Measurements from ENCODE around the gene CEP68. TPM values are rescaled to one million over a fixed set of nuclear protein-coding genes. Genes with fewer than 3 reads are reported as not detected.

CEP68 gene
- total RNA-seq, 1 donor from 2014 or later = 25.0 TPM

- Histone ChIP-seq H3K36me3 (peaks cover 0 to 63% of the 10 kb centered on the region in 2 donors), H3K4me3 (no peak overlapping the region), H3K9me3 (no peaks in the 10 kb centered on the region), H3K27ac (no peak overlapping the region), H3K4me1 (peaks cover 12% of the 10 kb centered on the region), H3K27me3 (no peaks in the 10 kb centered on the region)
- DNase-seq (ENCODE audit: extremely low spot score in 2 of 2) = no peak
- intact Hi-C loops (cut with DNase I) = no loop called here
- TF ChIP-seq POLR2A (IDR thresholded peaks at IDR 0.05) (no peak), POLR2AphosphoS5 (IDR thresholded peaks at IDR 0.05; ENCODE audit: insufficient read depth in 1 of 2, low read depth in 1 of 2) (no peak)
- TF ChIP-seq, protein P1, sequence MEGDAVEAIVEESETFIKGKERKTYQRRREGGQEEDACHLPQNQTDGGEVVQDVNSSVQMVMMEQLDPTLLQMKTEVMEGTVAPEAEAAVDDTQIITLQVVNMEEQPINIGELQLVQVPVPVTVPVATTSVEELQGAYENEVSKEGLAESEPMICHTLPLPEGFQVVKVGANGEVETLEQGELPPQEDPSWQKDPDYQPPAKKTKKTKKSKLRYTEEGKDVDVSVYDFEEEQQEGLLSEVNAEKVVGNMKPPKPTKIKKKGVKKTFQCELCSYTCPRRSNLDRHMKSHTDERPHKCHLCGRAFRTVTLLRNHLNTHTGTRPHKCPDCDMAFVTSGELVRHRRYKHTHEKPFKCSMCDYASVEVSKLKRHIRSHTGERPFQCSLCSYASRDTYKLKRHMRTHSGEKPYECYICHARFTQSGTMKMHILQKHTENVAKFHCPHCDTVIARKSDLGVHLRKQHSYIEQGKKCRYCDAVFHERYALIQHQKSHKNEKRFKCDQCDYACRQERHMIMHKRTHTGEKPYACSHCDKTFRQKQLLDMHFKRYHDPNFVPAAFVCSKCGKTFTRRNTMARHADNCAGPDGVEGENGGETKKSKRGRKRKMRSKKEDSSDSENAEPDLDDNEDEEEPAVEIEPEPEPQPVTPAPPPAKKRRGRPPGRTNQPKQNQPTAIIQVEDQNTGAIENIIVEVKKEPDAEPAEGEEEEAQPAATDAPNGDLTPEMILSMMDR (IDR thresholded peaks at IDR 0.05) = no peak
Measured at GRCh38 chr2:65081232-65081685, 25.0 kb downstream of the CEP68 start.

- H3K27me3 ChIP-seq = no peaks in the 10 kb centered on the region
- H3K27ac ChIP-seq = no peak overlapping the region
- intact Hi-C loops (cut with DNase I) = no loop called here
- H3K36me3 ChIP-seq = peaks cover 0 to 47% of the 10 kb centered on the region in 2 donors
- H3K4me1 ChIP-seq = peaks cover 21% of the 10 kb centered on the region
- TF ChIP-seq POLR2A (IDR thresholded peaks at IDR 0.05) (no peak), POLR2AphosphoS5 (IDR thresholded peaks at IDR 0.05; ENCODE audit: insufficient read depth in 1 of 2, low read depth in 1 of 2) (no peak)
- TF ChIP-seq, protein P1 (IDR thresholded peaks at IDR 0.05) = no peak
- no peak for DNase-seq (ENCODE audit: extremely low spot score in 2 of 2)
- H3K9me3 ChIP-seq = no peaks in the 10 kb centered on the region
- H3K4me3 ChIP-seq = no peak overlapping the region
Measured at GRCh38 chr2:65085148-65085547, 28.9 kb downstream of the CEP68 start.

GRCh38 chr2:65092791-65093190, 36.6 kb downstream of the CEP68 start:
- Histone ChIP-seq H3K4me1 (peaks cover 27% of the 10 kb centered on the region), H3K27ac (no peak overlapping the region)

DNA sequence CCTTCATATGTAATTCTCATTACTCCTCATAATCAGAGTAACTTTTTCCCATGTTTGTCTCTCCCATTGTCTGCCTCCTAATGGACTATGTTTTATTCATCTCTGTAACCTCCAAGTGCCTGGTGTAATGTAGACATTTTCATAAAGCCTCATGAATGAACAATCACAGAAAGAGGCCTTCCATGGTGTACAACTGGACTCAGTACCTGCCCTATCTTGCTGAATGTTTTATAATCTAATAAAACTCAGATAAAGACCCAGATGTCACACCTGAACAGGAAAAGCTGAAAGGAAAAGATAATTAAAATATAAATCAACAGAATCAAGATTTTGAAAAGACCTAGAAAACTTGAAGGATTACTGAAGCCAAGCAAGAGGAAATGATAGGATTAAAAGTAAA, 37.0 kb downstream of the CEP68 start:
- peaks cover 0 to 47% of the 10 kb centered on the region in 2 donors for H3K36me3 ChIP-seq
- intact Hi-C loops (cut with DNase I) = no loop called here
- TF ChIP-seq POLR2A (IDR thresholded peaks at IDR 0.05) = no peak
- TF ChIP-seq, protein P1 (IDR thresholded peaks at IDR 0.05) = no peak
- TF ChIP-seq POLR2AphosphoS5 (IDR thresholded peaks at IDR 0.05; ENCODE audit: insufficient read depth in 1 of 2, low read depth in 1 of 2) = no peak
- no peaks in the 10 kb centered on the region for H3K9me3 ChIP-seq
- H3K27me3 ChIP-seq = no peaks in the 10 kb centered on the region
- H3K4me1 ChIP-seq = peaks cover 28% of the 10 kb centered on the region
- no peak overlapping the region for H3K4me3 ChIP-seq
- DNase-seq (ENCODE audit: extremely low spot score in 2 of 2) = no peak
- H3K27ac ChIP-seq = no peak overlapping the region

More at GRCh38 chr2:65092791-65093190, 36.6 kb downstream of the CEP68 start:
- H3K9me3 ChIP-seq = no peaks in the 10 kb centered on the region
- peaks cover 0 to 50% of the 10 kb centered on the region in 2 donors for H3K36me3 ChIP-seq
- H3K27me3 ChIP-seq = no peaks in the 10 kb centered on the region
- DNase-seq (ENCODE audit: extremely low spot score in 2 of 2) = no peak
- intact Hi-C loops (cut with DNase I) = no loop called here
- H3K4me3 ChIP-seq = no peak overlapping the region
- TF ChIP-seq, protein P1 (IDR thresholded peaks at IDR 0.05) = no peak
- no peak for TF ChIP-seq POLR2A (IDR thresholded peaks at IDR 0.05)
- TF ChIP-seq POLR2AphosphoS5 (IDR thresholded peaks at IDR 0.05; ENCODE audit: insufficient read depth in 1 of 2, low read depth in 1 of 2) = no peak

DNA sequence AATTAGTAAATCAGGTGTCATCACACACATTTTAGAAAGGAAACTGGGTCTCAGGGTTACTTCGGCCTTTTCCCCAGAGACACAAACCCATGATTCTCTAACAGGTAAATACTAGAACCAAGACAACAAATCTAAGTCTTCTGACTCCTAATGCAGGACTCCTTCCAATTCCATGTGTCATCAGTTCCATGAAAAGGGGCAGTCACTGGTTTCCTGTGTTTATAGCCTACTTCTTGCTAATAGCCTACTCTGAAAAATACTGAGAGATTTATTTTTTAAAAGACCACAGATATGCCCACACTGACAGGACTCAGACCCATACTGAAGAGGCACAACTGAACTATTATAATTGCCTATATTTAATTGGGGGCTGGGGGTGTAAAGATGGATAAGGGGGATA, 40.7 kb downstream of the CEP68 start:
- Histone ChIP-seq H3K27ac (no peak overlapping the region), H3K27me3 (no peaks in the 10 kb centered on the region), H3K4me3 (no peak overlapping the region), H3K36me3 (peaks cover 0 to 38% of the 10 kb centered on the region in 2 donors), H3K4me1 (peaks cover 23% of the 10 kb centered on the region), H3K9me3 (no peaks in the 10 kb centered on the region)
- intact Hi-C loops (cut with DNase I) = no loop called here
- no peak for DNase-seq (ENCODE audit: extremely low spot score in 2 of 2)
- TF ChIP-seq POLR2AphosphoS5 (IDR thresholded peaks at IDR 0.05; ENCODE audit: insufficient read depth in 1 of 2, low read depth in 1 of 2) = no peak
- TF ChIP-seq, protein P1 (IDR thresholded peaks at IDR 0.05) = no peak
